Lower lobe of right lung (tissue), 2 donors: ENCODE measurements around the gene AP1S2. TPM values are rescaled to one million over a fixed set of nuclear protein-coding genes. Genes with fewer than 3 reads are reported as not detected.
"Not testable (repeated sequence)": the region's sequence is repeated elsewhere in the genome, so short reads cannot be mapped to it uniquely, and the experiment has no call there.

ENCODE experiments used
- ATAC-seq, 2 donors: fragments of 200-7000 bp; cut with Tn5 transposase; one replicate each; pipeline ENCODE4 v1.9.1; 2020 to 2022; ENCODE audit warnings: mild to moderate bottlenecking in 2 of 2, moderate library complexity in 2 of 2
- DNase-seq: peaks from one replicate; pipeline ENCODE4 v3.0.0-alpha.2; 2020
- H3K27ac ChIP-seq: fragments of 200-600 bp; one replicate; pipeline ENCODE4 v1.8.0; 2022
- H3K27me3 ChIP-seq: fragments of 200-600 bp; one replicate; pipeline ENCODE4 v1.8.0; 2022; ENCODE audit warnings: low read depth
- H3K36me3 ChIP-seq: fragments of 200-600 bp; one replicate; pipeline ENCODE4 v1.8.0; 2022; ENCODE audit warnings: mild to moderate bottlenecking
- H3K4me1 ChIP-seq: fragments of 200-600 bp; one replicate; pipeline ENCODE4 v1.8.0; 2022
- H3K4me3 ChIP-seq: fragments of 200-600 bp; one replicate; pipeline ENCODE4 v1.8.0; 2022; ENCODE audit warnings: mild to moderate bottlenecking
- H3K9me3 ChIP-seq: fragments of 200-600 bp; one replicate; pipeline ENCODE4 v1.8.0; 2022
- intact Hi-C: fragments of 100-400 bp; cut with DNase I; formaldehyde crosslinking; loops from one replicate; pipeline ENCODE4 v1.11.0; 2022
- total RNA-seq: library from RNA; stranded (reverse); fragmentation: NEBNext Ultra II Directional; extraction: Animal tissue kit (Norgen Biotek cat#: 25700); gene quantifications from one replicate; pipeline ENCODE4 v1.2.1, GENCODE V29; 2021
- TF ChIP-seq, protein P1 (sequence below): fragments of 200-600 bp; IDR thresholded peaks from one replicate; pipeline ENCODE4 v1.8.0; 2022; ENCODE audit warnings: antibody characterized with exemption, mild to moderate bottlenecking
- donor health status: DM: no; HTN: yes; CAD: no; lungs with severe emphysema.

Gene AP1S2
- total RNA-seq, 1 donor from 2014 or later = 38.5 TPM

DNA sequence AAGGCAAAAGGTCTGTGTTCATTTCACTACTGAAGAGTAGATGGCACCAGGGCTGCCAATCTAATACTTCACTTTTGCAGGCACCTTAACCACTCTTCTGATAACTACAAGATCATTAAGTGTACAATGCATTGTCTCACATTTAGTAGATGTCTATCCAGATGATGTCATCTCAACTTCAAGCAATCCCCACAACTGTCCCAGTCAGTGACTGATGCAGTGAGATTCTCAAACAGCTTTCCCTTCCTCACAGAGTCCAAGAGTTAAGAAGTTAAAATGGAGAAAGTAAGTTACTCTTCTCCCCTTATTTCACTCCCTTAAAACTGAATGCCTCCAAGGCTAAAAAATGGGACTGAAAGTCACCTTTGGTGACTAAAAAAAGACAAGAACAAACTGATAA, 10.7 kb downstream of the AP1S2 start:
- Histone ChIP-seq H3K4me3 (no peak overlapping the region), H3K27me3 (no peaks in the 10 kb centered on the region), H3K4me1 (no peaks in the 10 kb centered on the region), H3K27ac (no peak overlapping the region), H3K36me3 (peaks cover 19% of the 10 kb centered on the region), H3K9me3 (no peaks in the 10 kb centered on the region)
- DNase-seq = no peak
- intact Hi-C loops = no loop called here
- TF ChIP-seq, protein P1, sequence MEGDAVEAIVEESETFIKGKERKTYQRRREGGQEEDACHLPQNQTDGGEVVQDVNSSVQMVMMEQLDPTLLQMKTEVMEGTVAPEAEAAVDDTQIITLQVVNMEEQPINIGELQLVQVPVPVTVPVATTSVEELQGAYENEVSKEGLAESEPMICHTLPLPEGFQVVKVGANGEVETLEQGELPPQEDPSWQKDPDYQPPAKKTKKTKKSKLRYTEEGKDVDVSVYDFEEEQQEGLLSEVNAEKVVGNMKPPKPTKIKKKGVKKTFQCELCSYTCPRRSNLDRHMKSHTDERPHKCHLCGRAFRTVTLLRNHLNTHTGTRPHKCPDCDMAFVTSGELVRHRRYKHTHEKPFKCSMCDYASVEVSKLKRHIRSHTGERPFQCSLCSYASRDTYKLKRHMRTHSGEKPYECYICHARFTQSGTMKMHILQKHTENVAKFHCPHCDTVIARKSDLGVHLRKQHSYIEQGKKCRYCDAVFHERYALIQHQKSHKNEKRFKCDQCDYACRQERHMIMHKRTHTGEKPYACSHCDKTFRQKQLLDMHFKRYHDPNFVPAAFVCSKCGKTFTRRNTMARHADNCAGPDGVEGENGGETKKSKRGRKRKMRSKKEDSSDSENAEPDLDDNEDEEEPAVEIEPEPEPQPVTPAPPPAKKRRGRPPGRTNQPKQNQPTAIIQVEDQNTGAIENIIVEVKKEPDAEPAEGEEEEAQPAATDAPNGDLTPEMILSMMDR = no peak
- no peak for ATAC-seq

DNA sequence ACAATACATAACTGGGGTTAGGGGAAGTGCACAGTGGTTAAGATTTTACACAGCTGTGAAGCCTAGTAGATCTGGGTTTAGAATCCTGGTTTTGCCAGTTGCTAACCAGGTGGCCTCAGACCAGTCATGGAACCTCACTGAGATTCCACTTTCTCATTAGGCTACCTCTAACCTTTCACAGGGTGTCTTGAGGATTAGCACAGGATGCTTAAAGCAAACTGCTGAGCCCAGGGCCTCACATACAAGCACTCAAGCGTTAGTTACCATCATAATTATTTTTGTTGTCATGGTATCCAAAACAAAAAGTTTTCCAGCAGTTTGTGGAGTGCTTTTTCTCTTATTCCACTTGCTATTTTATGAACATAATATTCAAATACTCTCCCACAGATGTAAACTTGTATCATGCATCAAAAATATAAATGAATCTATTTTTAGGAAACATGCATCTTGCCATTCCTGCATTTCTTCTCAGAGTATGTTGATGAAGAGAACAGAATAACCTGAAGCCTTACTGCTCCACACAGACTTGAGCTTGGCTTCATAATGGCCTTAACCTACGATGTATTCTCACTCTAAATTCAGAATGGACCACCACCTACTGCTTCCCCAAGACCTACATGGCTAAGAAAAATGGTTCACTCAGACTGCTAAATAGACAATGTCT, 12.6 kb downstream of the AP1S2 start:
- Histone ChIP-seq H3K27ac (no peak overlapping the region), H3K4me1 (no peaks in the 10 kb centered on the region), H3K9me3 (no peaks in the 10 kb centered on the region), H3K4me3 (no peak overlapping the region), H3K36me3 (peaks cover 19% of the 10 kb centered on the region), H3K27me3 (no peaks in the 10 kb centered on the region)
- intact Hi-C loops = no loop called here
- TF ChIP-seq, protein P1 = no peak
- DNase-seq (no peak), ATAC-seq (no peak)

DNA sequence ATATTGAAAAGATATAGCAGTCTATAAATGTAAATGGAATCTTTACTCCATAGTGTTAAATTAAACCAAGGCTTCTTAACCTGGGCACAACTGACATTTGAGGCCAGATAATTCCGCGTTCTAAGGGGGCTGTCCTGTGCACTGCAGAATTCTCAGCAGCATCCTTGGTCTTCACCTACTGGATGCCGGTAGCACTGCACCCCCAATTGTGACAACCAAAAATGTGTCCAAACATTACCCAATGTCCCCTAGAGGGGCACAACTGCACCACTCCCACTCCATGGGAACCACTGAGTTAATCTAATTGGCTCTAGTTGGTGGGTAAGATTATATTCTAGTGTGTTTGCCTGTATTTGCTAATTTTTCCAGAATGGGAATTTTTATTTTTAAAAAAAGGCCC, 16.6 kb downstream of the AP1S2 start:
- Histone ChIP-seq H3K27ac (no peak overlapping the region), H3K4me3 (no peak overlapping the region), H3K4me1 (no peaks in the 10 kb centered on the region), H3K36me3 (no peaks in the 10 kb centered on the region), H3K27me3 (no peaks in the 10 kb centered on the region), H3K9me3 (no peaks in the 10 kb centered on the region)
- TF ChIP-seq, protein P1 = no peak
- DNase-seq (no peak), ATAC-seq (no peak)
- intact Hi-C loops = no loop called here

DNA sequence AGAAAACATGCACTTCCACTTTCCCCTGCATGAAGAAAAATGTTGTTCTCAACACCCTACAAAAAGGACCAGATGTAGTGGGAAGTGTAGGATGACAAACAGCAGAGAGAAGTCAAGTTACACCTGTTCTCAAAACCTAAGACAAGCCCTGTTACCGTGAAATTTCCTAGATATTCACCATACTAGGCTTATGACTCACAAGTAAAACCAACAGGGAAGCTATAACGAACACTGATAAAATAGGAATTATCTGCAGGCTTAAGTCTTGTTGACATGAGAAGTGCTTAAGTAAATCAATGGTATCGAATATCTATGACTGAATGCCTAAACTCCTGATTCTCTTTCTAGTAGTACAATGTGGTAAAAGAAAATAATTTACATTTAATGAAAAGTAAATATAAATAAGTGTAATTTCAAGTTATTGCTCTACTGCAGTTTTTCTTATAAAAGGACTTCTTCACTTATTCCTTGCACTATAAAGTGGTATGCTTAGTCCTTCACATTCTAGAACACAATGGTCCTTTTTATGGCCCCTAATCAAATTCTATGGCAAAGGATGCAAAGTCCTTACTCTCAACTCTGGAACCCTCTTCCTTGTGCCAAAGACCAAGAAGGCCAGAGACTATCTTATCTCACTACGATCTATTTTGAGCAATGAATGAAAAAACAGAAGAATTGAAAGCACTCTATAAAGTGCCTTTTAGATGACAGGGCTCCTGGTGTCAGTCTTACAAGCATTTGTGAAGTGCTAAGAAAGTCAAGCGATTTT, 19.6 kb downstream of the AP1S2 start:
- ATAC-seq = no peak
- no peak overlapping the region for H3K4me3 ChIP-seq
- H3K9me3 ChIP-seq = no peaks in the 10 kb centered on the region
- intact Hi-C loops = no loop called here
- no peak for DNase-seq
- H3K27ac ChIP-seq = no peak overlapping the region
- no peaks in the 10 kb centered on the region for H3K27me3 ChIP-seq
- no peaks in the 10 kb centered on the region for H3K4me1 ChIP-seq
- TF ChIP-seq, protein P1 = no peak
- H3K36me3 ChIP-seq = no peaks in the 10 kb centered on the region

DNA sequence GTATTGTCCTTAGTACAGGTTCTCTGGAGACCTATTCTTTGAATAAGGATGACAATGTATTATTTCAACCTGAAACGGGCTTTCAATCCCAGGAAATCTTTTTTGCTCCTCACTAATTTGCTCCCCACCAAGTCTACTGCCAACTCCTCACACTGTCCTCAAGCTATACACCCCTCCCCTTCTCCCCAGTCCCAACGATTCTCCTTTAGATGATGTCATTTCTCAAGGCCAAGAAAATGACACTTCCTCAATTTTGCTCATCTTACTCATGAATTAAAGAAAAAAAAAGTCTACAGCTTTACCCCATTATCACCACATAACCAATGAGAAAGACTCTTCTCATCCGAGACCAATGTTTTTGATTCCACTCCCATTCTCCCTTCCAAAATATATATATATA, 20.6 kb downstream of the AP1S2 start:
- no peaks in the 10 kb centered on the region for H3K27me3 ChIP-seq
- H3K4me1 ChIP-seq = no peaks in the 10 kb centered on the region
- no peak overlapping the region for H3K4me3 ChIP-seq
- TF ChIP-seq, protein P1 = no peak
- H3K27ac ChIP-seq = no peak overlapping the region
- intact Hi-C loops = no loop called here
- H3K9me3 ChIP-seq = no peaks in the 10 kb centered on the region
- ATAC-seq = no peak
- no peak for DNase-seq
- no peaks in the 10 kb centered on the region for H3K36me3 ChIP-seq

DNA sequence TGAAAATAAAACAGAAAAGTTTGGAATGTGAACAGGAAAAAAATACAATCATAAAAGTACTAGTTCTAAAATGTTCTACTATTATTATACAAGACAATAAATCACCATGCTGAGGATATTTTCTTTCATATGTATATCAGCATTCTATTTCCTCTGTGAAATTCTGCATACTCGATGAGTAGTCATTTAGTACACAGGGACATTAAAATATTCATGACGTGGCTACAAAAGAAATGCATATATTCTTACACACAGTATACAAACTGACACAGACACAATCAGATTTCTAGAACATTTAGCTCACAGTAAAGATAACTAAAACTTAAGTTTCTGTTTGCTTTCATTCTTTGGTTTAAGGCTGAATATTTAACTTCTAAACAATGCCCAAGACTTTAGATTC, 23.3 kb downstream of the AP1S2 start:
- H3K36me3 ChIP-seq, H3K27me3 ChIP-seq, ATAC-seq, DNase-seq, H3K27ac ChIP-seq, intact Hi-C loops, H3K4me1 ChIP-seq, H3K4me3 ChIP-seq, H3K9me3 ChIP-seq: not testable (repeated sequence)
